OCI-LY3 (cell line): Measurements from ENCODE around the gene EPS8.

Experiments used
- CTCF ChIP-seq: fragments of 200-600, 300-600 bp; sonication (generic); IDR thresholded peaks from 2 replicates; pipeline ENCODE4 v1.5.1; 2014; ENCODE audit warnings: antibody characterized with exemption, low read length, low read depth
- EZH2phosphoT487 ChIP-seq: fragments of 200-600 bp; shearing (Covaris generic); IDR thresholded peaks from 2 replicates; pipeline ENCODE4 v1.6.1; 2018; ENCODE audit warnings: antibody characterized with exemption, mixed run types, low read depth

- no peak for TF ChIP-seq EZH2phosphoT487
- TF ChIP-seq CTCF, result no peak
Measured at GRCh38 chr12:15716581-15716980, 72.6 kb downstream of the EPS8 start.
